Measurements from ENCODE around the gene LRCH1. TPM values are rescaled to one million over a fixed set of nuclear protein-coding genes. Genes with fewer than 3 reads are reported as not detected.

LRCH1 gene
- total and polyA plus RNA-seq, 10 of the 15 experiments (the other 5 are each of a cell fraction or from before 2014, with no cell fraction given), result 5.3 to 48.9 (median 14.4) TPM

GRCh38 chr13:46639033-46639981, 86.3 kb downstream of the LRCH1 start (continued):
- TF ChIP-seq TCF12 (IDR thresholded peaks at IDR 0.05; ENCODE audit: low read depth, low read length) (peak; percentile 89), NFIC (IDR thresholded peaks at IDR 0.05; ENCODE audit: low read depth, low read length) (peak; percentile 71; the same call in 1 of the 2 replicates), BACH1 (IDR thresholded peaks at IDR 0.05; ENCODE audit: borderline replicate concordance) (peak; percentile 66; the same call in 1 of the 2 replicates), ZNF592 (IDR thresholded peaks at IDR 0.05) (peak; percentile 84; the same call in 1 of the 2 replicates), ATF2 (IDR thresholded peaks at IDR 0.05; ENCODE audit: low read length) (peak; percentile 55), PML (IDR thresholded peaks at IDR 0.05; ENCODE audit: low read length) (no peak), ZNF24 (IDR thresholded peaks at IDR 0.05) (peak; percentile 73), IKZF2 (IDR thresholded peaks at IDR 0.05) (peak; percentile 96 to 97), E4F1 (IDR thresholded peaks at IDR 0.05; ENCODE audit: borderline replicate concordance, partially characterized antibody) (no peak), EZH2 (IDR thresholded peaks at IDR 0.05; ENCODE audit: borderline replicate concordance, control insufficient read depth, low read depth, low read length) (no peak), BMI1 (IDR thresholded peaks at IDR 0.05; ENCODE audit: borderline replicate concordance) (peak; percentile 84), ZSCAN29 (IDR thresholded peaks at IDR 0.05) (no peak), YBX1 (IDR thresholded peaks at IDR 0.05) (no peak)

Measured in GM12878 (cell line).